Activated CD4-positive, alpha-beta T cell treated with anti-CD3 and anti-CD28 coated beads for 1 hour (primary cell): ENCODE measurements around the gene EEF1AKMT3.
"Not testable (repeated sequence)": the region's sequence is repeated elsewhere in the genome, so short reads cannot be mapped to it uniquely, and the experiment has no call there.

ENCODE experiments used
- DNase-seq: peaks from one replicate; pipeline ENCODE4 v3.0.0-alpha.2; 2020

Gene EEF1AKMT3

DNA sequence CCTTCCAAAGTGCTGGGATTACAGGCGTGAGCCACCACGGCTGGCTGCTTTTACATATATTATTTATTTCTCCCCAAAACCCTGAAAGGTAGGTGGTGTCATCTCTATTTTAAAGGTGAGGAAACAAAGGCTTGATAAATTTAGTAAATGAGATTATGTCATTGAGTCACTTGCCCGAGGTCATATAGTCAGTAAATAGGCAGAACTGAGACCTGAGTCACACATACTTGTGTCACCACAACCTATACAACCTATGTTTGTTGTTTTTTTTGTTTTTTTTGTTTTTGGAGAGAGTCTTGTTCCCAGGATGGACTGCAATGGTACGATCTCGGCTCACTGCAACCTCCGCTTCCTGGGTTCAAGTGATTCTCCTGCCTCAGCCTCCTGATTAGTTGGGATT, 22.9 kb downstream of the EEF1AKMT3 start:
- no peak for DNase-seq

DNA sequence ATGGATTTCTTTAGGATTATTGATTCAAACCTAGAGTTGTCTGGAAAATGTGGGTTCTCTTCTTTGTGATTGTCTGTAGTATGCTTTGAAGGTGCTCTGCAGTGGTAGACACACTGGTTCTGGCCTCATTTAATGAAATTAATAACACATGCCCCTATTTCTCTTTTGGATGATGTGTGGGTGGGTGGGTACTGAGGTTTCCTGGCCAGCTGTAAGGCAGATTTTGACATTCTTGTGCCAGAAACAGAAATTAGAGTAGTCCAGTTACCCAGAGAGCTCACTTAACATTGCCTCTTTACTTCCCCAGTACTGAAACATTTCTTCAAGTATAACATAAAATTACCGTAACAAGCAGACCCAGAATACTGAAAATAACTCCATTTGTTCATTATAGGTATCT, 24.6 kb downstream of the EEF1AKMT3 start:
- no peak for DNase-seq

GRCh38 chr12:57797933-57798332, 25.5 kb downstream of the EEF1AKMT3 start:
- no peak for DNase-seq

DNA sequence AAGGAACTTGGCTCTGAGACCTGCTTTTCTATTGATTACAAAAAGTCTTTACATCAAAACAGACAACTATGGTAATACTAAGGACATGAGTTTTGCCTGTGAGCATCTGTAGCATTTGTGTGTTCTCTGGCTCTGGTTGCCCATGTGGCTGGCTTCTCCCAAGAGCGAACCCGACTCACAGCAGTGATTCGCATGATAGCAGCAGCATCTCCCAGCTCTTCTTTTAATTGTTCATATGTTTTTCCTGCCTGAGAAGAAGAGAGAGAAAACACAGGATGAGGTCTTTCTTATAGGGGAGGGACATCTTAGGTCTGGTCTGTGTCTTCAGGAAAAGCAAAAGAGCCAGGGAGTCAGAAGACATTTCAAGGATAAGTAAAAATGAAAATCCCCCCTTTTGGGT, 28.6 kb downstream of the EEF1AKMT3 start:
- no peak for DNase-seq

- DNase-seq: no peak
These were observed 30.2 kb downstream of the EEF1AKMT3 start for GRCh38 chr12:57802607-57803006.

DNA sequence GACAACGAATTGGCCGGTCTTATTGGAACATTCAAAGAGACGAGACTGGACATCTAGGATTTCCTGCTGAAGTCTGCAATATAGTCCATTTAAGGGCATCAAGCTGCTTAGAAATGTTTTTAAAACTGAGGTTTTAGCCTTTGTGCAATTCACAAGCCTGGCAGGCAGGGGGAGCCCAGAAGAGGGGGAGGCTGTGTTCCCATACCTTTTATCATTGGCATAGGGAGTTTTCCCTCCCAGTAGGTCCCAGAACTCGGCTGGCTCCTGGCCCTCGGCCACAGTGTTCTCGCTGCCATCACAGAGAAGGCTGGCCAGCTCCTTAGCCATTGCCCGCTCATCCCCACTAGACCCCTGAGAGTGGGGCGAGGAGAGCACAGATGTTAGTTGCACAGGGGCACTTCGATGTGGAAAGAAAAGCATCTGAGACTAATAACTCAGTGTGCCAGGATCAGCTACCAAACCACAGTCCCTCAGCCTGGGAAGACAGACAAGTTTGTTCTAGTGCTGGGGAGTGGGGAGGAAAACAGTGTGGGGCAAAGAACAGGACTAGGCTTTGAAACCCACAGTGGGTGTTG, 31.0 kb downstream of the EEF1AKMT3 start:
- no peak for DNase-seq

DNA sequence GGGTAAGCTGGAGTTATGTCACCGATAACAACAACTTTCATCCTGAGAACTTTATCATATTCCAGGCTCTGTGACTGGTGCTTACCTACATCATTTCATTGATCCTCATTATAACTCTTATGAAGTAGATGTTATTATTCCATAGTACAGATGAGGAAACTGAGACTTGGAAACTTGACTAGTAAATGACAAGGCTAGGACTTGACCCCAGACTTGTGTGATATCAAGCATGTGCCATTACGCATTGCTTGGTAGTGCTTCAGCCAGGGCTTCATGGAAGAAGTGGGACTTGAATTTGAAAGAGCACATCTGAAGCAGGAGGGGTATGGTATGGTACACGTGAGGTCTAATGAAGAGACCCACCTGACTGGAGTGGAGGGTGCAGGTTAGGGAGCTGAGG, 34.3 kb downstream of the EEF1AKMT3 start:
- no peak for DNase-seq

DNA sequence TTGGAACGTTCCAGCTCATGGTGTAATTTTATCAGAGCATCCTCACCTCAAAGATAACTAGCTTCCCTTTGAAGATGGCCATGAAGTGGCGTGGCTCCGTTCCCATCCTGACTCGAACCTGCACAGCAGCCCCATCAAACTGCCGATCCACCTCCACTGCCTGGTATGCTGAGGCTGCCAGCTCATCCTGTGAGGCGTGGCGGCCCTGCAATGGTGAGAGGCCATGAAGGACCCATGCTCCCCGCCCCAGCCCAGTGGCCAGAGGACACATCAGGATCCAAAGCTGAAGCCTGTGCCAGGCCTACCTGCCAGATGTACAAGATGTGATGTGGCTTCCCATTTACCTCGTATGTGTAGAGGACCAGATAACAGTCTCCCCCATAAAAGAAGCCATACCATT, 34.9 kb downstream of the EEF1AKMT3 start:
- DNase-seq: no peak

GRCh38 chr12:57808351-57808750, 35.9 kb downstream of the EEF1AKMT3 start:
- DNase-seq: no peak

DNA sequence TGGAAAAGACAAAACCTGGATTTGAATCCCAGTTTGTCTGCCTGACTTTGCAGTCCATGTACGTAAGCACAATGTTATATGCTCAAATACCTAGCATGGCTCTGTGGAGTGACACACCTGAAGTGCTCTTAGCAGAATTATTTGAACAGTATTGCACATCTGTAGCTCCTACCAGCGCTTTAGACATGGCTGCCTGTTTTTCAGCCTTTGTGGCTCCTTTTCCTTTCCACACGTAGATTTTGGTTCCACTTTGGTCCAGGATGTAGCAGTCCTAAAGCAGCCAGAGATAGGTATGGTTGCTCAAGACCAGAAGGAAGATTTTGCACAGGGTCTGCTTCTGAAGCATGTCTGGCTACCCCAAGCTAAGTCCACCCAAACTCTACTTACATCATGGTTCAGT, 37.0 kb downstream of the EEF1AKMT3 start:
- no peak for DNase-seq

- DNase-seq: no peak
These were observed 38.0 kb downstream of the EEF1AKMT3 start for GRCh38 chr12:57810450-57810849.

GRCh38 chr12:57811028-57811755, 38.8 kb downstream of the EEF1AKMT3 start:
- no peak for DNase-seq

DNA sequence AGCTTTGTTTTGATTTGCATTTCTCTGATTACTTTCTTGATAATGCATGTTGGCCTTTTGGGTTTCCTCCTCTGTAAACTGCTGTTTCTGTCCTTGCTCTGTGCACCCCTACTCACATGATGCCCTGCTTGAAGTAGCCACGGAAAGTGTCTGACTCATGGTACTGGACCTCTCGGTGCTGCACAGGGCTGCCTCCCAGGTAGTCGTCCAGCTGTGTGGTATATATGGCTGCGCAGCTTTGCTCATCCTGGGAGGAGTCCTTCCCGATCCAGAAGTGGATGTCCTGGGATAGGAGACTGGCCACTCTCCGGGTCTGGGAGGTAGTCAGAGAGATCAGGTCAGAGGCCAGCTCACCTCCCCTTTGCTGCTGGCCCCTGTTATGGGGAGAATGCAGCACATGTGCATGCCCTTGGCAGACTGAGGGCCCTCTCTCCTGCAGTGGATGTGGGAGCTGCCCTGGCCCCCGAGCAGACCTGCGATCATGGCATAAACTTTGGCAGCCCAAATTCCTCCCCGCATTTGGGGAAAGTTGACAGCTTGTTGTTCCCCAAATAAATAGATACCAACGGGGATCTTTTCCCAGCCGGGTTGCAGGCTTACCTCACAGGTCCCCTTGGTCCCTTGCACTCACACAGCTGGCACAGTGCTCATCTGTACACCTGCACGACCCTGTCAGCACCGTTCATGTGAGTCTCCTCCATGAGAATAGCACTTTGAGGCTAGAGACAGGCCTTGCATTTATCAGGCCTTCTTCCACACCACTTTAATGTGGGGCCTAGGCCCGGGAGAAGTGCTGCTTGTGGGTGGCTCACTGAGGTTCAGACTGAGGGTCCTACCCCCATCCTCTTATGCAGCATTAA, 40.9 kb downstream of the EEF1AKMT3 start:
- no peak for DNase-seq

DNA sequence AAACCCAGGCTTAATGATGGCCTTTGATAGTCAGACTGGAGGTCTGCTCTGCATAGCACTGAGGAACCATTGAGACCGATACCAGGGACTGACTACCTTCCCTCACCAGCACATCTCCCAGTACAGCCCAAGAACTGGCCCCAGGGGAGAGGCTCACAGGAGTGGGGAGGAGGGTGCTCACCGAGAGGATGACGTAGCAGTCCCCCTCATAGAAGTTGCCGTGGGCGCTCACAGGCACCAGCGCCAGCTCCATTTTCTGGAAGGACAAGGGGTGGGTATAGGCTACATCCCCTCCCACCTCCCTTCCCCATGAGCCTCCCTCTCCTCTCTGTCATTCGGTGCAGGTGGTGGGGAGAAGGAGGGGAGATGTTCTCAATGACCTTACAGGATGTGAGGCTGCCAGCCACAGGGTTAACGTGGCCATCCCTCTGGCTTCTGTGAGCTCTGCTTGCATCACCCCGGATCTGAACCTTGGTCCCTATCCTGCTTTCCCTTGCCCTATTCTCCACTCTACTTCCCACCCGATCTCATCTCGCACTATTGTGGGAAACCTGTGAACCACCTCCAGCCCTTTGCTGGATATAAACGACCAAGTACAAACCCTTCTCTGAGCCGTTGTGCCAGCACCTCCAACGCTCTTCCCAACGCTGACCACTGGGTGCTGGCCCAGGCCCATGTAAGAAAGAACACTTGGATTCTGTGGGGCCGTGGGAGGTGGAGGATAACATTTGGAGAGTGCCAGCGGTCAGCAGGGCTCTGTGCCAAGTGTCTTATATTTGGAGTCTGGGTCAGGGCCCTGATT, 41.8 kb downstream of the EEF1AKMT3 start:
- no peak for DNase-seq

GRCh38 chr12:57815177-57816000, 43.0 kb downstream of the EEF1AKMT3 start:
- no peak for DNase-seq

- no peak for DNase-seq
These were observed 43.8 kb downstream of the EEF1AKMT3 start for GRCh38 chr12:57816001-57816854.

- no peak for DNase-seq
These were observed 44.4 kb downstream of the EEF1AKMT3 start for GRCh38 chr12:57816855-57817151.

DNA sequence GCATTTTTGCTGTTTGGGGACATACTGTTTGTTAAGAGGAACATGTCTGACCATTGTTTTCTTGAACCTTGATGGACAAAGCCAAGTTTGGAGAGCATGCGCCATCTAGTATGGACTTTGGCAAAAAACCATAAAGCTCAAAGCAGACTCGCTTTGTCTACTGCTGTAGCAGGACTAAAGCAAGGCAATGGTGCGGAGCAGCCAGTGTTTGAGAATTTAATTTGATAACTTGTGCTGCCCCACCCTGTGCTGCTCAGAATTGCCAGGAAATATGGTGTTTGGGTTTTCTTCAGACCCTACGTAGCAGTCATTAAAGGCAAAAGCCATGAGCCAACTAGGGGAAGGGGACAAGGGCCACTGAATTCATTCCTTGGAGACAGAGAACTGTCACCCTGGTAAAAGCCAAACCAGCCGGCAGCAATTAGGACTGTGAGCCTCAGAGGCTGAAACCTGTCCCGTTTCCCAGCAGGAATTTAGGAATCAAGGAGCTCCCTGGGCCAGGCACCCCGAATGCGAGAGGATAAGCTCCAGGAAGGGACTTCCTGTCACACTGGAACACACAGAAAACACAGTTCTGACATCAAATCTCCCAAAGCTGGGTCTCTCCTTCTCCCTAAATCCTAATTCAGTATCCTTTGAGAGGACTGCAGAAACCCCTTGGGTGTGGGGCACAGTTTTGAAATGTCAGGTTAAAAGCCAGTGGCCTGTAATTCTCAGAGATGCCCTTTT, 45.0 kb downstream of the EEF1AKMT3 start:
- no peak for DNase-seq

GRCh38 chr12:57817990-57818331, 45.5 kb downstream of the EEF1AKMT3 start:
- DNase-seq: not testable (repeated sequence)

GRCh38 chr12:57820119-57820518, 47.7 kb downstream of the EEF1AKMT3 start:
- not testable (repeated sequence) for DNase-seq

- DNase-seq: not testable (repeated sequence)
These were observed 48.6 kb downstream of the EEF1AKMT3 start for GRCh38 chr12:57821015-57821414.
